ENCODE measurements around the gene JMY.
"Not testable (repeated sequence)": the region's sequence is repeated elsewhere in the genome, so short reads cannot be mapped to it uniquely, and the experiment has no call there.

Gene JMY

DNA sequence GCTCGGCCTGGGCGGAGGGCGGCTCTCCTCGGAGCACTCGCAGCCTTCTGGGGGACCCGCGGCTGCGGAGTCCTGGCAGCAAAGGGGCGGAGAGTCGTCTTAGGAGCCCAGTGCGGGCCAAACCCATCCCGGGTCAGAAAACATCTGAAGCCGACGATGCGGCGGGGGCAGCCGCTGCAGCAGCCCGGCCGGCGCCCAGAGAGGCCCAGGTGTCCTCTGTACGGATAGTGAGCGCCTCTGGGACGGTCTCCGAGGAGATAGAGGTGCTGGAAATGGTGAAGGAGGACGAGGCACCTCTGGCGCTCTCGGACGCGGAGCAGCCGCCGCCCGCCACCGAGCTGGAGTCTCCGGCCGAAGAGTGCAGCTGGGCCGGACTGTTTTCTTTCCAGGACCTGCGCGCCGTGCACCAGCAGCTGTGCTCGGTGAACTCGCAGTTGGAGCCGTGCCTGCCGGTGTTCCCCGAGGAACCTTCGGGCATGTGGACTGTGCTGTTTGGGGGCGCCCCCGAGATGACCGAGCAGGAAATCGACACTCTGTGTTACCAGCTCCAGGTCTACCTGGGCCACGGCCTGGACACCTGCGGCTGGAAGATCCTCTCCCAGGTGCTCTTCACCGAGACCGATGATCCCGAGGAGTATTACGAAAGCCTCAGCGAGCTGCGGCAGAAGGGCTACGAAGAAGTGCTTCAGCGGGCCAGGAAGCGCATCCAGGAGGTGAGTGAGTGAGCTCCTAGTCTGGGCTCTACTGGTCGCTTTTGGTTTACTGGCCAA is 1.2 kb downstream of the JMY start:
- Histone ChIP-seq H3K36me3 (ENCODE audit: control insufficient read depth, insufficient read depth, low read length) (no peaks in the 10 kb centered on the region), H3K4me3 (ENCODE audit: insufficient read depth, low read depth, low read length) (peak overlapping the region; percentile 74), H3K27me3 (ENCODE audit: control insufficient read depth, insufficient read depth, low read length, poor library complexity, severe bottlenecking) (peaks cover 29% of the 10 kb centered on the region), H3K9me3 (ENCODE audit: control insufficient read depth, low read length) (no peaks in the 10 kb centered on the region), H3K4me1 (ENCODE audit: control insufficient read depth, insufficient read depth, low read length) (peaks cover 5% of the 10 kb centered on the region), H3K27ac (ENCODE audit: insufficient read depth, low read depth, low read length, poor library complexity, severe bottlenecking) (no peak overlapping the region)
- 0 to 1% methylated on average over 61 of the region's 61 CpGs for WGBS, 2 experiments

DNA sequence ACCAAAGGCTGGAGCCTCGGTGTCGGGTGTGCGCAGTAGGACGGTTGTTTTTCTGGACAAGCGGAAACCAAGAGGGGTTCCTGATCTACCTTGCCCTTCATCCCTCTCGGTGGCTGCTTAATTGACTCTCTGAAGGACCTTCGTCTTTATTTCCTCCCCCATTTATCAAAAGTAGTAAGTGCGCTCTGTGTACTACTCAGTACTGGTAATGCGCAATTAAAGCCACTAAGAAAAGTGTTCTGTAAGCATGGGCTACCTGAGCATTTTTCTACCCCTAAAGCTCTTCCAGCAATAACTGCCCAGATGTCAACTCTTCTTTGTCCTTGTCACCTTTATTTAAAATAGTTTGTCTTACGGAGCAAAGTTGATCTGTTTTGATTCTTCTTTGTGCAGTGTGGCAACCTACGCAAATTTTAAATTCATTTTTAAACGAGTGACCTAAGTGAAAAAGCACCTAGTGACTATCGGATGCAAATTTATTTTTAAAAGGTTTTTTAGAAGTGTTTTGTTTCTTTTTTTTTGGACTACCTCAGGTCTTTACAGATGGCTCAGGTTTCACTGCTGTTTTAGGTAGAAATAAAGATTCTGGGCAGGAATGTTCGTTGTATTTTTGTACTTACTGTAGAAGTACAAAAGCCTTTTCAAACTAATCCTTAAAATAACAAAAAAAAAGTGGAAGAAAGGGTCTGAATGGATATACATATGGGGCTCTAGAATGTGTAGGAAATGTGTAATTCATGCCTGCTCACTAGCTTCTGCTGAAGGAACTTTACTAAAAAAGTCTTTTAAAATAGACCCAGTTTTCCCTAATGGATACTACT is 2.0 kb downstream of the JMY start:
- 12 to 14% methylated on average over 13 of the region's 14 CpGs for WGBS, 2 experiments

DNA sequence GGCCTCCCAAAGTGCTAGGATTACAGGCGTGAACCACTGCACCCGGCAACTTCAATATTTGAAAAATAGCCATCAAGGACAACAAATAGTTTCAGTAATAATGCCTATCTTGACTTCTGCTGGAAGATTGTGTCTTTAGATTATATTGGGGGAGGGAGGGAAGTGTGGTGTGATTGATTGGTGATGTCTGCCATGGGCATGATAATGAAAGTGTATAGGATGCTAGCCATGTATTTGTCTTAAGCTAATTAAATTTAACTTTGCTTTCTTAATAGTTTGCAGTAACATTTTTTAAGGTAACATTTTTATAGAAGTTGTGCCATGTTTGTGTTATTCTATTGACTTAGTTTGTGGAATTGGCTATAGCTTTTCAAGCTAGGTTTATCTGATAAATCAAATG is 4.6 kb downstream of the JMY start:
- H3K9me3 ChIP-seq (ENCODE audit: control insufficient read depth, low read length) = no peaks in the 10 kb centered on the region
- no peak overlapping the region for H3K4me3 ChIP-seq (ENCODE audit: insufficient read depth, low read depth, low read length)
- 92 to 98% methylated on average over 2 of the region's 2 CpGs for WGBS, 2 experiments
- no peaks in the 10 kb centered on the region for H3K36me3 ChIP-seq (ENCODE audit: control insufficient read depth, insufficient read depth, low read length)
- H3K4me1 ChIP-seq (ENCODE audit: control insufficient read depth, insufficient read depth, low read length) = peaks cover 5% of the 10 kb centered on the region
- no peak overlapping the region for H3K27ac ChIP-seq (ENCODE audit: insufficient read depth, low read depth, low read length, poor library complexity, severe bottlenecking)
- peaks cover 19% of the 10 kb centered on the region for H3K27me3 ChIP-seq (ENCODE audit: control insufficient read depth, insufficient read depth, low read length, poor library complexity, severe bottlenecking)

More for the DNA sequence above, 2.0 kb downstream of the JMY start:
- peaks cover 5% of the 10 kb centered on the region for H3K4me1 ChIP-seq (ENCODE audit: control insufficient read depth, insufficient read depth, low read length)
- no peaks in the 10 kb centered on the region for H3K9me3 ChIP-seq (ENCODE audit: control insufficient read depth, low read length)
- H3K27ac ChIP-seq (ENCODE audit: insufficient read depth, low read depth, low read length, poor library complexity, severe bottlenecking) = no peak overlapping the region
- H3K4me3 ChIP-seq (ENCODE audit: insufficient read depth, low read depth, low read length) = peak overlapping the region; percentile 74
- H3K27me3 ChIP-seq (ENCODE audit: control insufficient read depth, insufficient read depth, low read length, poor library complexity, severe bottlenecking) = peaks cover 29% of the 10 kb centered on the region
- H3K36me3 ChIP-seq (ENCODE audit: control insufficient read depth, insufficient read depth, low read length) = no peaks in the 10 kb centered on the region

DNA sequence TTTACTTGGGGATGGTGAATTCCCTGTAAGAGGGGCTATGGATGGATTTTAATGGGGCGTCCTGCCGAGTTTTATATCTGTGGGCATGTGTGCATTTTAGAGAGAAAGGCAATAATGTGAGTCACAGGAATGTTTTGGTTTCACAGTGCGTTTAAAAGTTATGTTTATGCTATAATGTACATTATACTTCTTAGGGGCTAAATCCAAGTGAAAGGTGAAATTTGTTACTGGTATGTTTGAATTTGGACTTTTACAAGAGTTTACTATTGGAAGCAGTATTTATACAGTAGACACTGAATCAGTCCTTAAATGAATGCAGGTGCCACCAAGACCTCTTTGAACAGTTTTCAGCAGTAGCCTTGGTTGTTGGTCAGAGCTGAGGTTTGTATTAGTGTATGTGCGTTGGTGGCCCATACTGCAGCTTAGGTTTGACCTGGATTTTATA is 5.6 kb downstream of the JMY start:
- Histone ChIP-seq H3K27me3 (ENCODE audit: control insufficient read depth, insufficient read depth, low read length, poor library complexity, severe bottlenecking) (peaks cover 18% of the 10 kb centered on the region), H3K36me3 (ENCODE audit: control insufficient read depth, insufficient read depth, low read length) (no peaks in the 10 kb centered on the region), H3K4me3 (ENCODE audit: insufficient read depth, low read depth, low read length) (no peak overlapping the region), H3K4me1 (ENCODE audit: control insufficient read depth, insufficient read depth, low read length) (peaks cover 5% of the 10 kb centered on the region), H3K27ac (ENCODE audit: insufficient read depth, low read depth, low read length, poor library complexity, severe bottlenecking) (no peak overlapping the region), H3K9me3 (ENCODE audit: control insufficient read depth, low read length) (no peaks in the 10 kb centered on the region)
- 90 to 93% methylated on average over 4 of the region's 4 CpGs for WGBS, 2 experiments

DNA sequence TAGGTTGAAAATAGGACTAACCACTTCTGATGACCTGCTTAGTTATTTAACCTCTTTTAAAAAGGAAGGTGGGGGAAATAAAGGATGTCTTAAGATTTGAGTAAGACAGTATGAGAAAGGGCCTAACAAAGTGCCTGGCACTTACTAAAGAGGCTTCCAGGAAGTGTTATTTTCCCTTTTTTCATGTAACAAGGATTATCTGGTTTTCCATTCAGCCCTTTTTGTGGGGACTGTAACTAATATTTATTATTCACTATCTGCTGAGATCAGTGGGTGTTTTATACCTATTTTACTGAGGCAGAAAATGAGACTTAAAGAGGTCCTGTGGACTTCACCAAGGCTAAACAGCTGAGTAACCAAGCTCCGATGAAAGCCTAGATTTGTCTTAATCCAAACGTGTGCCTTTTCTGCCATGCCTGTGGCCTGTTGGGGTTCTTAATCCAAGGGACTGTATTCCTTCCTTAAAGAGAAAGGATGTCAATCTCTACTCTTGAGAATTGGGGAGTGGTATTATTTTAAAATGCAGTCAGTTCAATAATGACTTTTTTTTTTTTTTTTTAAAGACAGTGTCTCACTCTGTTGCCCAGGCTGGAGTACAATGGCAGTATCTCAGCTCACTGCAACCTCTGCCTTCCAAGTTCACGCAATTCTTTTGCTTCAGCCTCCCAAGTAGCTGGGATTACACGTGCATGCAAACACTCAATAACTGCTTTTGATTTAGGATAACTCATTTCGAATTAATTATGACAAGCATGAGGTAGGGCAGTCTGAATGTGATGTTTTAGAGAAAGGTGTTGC is 6.5 kb downstream of the JMY start:
- 80 to 86% methylated on average over 5 of the region's 5 CpGs for WGBS, 2 experiments
- H3K27me3 ChIP-seq (ENCODE audit: control insufficient read depth, insufficient read depth, low read length, poor library complexity, severe bottlenecking) = peaks cover 10% of the 10 kb centered on the region

DNA sequence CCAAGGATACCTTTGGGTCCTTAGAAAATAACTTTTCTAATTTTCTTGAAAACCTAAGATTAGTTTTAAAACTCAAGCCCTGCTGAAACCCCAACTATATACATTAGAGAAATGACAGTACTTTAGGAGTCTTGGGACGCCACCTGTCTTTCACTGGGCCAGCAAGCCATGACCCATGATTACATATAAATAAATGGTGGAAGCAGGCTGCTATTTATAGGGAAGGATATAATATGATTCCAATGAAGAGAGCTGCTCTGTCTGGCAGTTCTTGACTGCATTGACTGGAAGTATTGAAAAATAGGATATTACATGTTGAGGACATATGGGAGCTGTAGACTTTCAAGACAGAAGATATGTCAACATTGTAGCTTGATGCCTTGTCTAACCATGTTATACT is 7.3 kb downstream of the JMY start:
- Histone ChIP-seq H3K27me3 (ENCODE audit: control insufficient read depth, insufficient read depth, low read length, poor library complexity, severe bottlenecking) (peaks cover 2% of the 10 kb centered on the region), H3K27ac (ENCODE audit: insufficient read depth, low read depth, low read length, poor library complexity, severe bottlenecking) (no peak overlapping the region), H3K4me1 (ENCODE audit: control insufficient read depth, insufficient read depth, low read length) (no peaks in the 10 kb centered on the region), H3K9me3 (ENCODE audit: control insufficient read depth, low read length) (no peaks in the 10 kb centered on the region), H3K4me3 (ENCODE audit: insufficient read depth, low read depth, low read length) (no peak overlapping the region), H3K36me3 (ENCODE audit: control insufficient read depth, insufficient read depth, low read length) (no peaks in the 10 kb centered on the region)
- WGBS, 2 experiments = 82 to 100% methylated on average over 1 of the region's 1 CpG

More for the DNA sequence above, 6.5 kb downstream of the JMY start:
- H3K27ac ChIP-seq (ENCODE audit: insufficient read depth, low read depth, low read length, poor library complexity, severe bottlenecking) = no peak overlapping the region
- H3K9me3 ChIP-seq (ENCODE audit: control insufficient read depth, low read length) = no peaks in the 10 kb centered on the region
- H3K36me3 ChIP-seq (ENCODE audit: control insufficient read depth, insufficient read depth, low read length) = no peaks in the 10 kb centered on the region
- H3K4me1 ChIP-seq (ENCODE audit: control insufficient read depth, insufficient read depth, low read length) = peaks cover 5% of the 10 kb centered on the region
- H3K4me3 ChIP-seq (ENCODE audit: insufficient read depth, low read depth, low read length) = no peak overlapping the region

DNA sequence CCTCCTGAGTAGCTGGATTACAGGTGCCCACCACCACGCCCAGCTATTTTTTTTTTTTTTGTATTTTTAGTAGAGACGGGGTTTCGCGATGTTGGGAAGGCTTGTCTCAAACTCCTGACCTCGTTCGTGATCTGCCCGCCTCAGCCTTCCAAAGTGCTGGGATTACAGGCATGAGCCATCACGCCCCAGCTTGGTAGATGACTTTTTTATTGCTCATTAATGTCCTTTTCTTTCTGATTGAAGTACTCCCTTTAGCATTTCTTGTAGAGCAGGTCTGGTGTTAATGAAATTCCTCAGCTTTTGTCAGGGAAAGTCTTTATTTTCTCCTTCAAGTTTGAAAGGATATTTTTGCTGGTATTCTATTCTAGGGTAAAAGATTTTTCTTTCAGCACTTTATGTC is 18.1 kb downstream of the JMY start:
- not testable (repeated sequence) for H3K36me3 ChIP-seq (ENCODE audit: control insufficient read depth, insufficient read depth, low read length); H3K27me3 ChIP-seq (ENCODE audit: control insufficient read depth, insufficient read depth, low read length, poor library complexity, severe bottlenecking); H3K9me3 ChIP-seq (ENCODE audit: control insufficient read depth, low read length); H3K4me1 ChIP-seq (ENCODE audit: control insufficient read depth, insufficient read depth, low read length); H3K4me3 ChIP-seq (ENCODE audit: insufficient read depth, low read depth, low read length); H3K27ac ChIP-seq (ENCODE audit: insufficient read depth, low read depth, low read length, poor library complexity, severe bottlenecking)
- WGBS, 2 experiments = 88 to 91% methylated on average over 8 of the region's 8 CpGs

DNA sequence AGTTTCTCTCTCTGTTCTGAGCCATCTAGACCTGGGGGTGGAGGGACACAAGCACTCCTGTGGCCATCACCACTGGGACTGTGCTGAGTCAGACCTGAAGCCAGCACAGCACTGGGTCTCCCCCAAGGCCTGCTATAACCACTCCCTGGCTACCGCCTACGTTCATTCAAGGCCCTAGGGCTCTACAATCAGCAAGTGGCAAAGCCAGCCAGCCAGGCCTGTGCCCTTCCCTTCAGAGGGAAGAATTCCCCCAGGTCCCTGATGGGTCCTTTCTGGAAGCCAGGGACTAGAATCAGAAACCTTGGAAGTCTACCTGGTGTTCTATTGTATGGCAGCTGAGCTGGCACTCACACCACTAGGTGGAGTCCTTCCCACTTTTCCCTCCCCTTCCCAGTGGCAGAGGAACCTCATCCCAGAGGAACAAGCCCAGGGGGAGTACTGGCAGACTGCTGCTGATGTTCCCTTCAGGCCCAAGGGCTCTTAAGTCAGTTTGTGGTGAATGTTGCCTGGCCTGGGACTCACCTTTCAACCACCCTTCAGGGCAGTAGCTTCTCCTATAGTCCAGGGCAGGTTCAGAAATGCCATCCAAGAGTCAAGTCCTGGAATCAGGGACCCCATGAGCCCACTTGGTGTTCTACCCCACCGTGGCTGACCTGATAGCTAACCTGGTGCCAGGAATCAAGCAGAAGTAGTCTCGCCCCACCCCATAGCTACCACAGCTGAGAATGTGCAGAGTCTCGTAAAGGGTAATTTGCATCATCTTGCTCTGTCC is 20.0 kb downstream of the JMY start:
- no peaks in the 10 kb centered on the region for H3K9me3 ChIP-seq (ENCODE audit: control insufficient read depth, low read length)
- no peak overlapping the region for H3K4me3 ChIP-seq (ENCODE audit: insufficient read depth, low read depth, low read length)
- no peaks in the 10 kb centered on the region for H3K27me3 ChIP-seq (ENCODE audit: control insufficient read depth, insufficient read depth, low read length, poor library complexity, severe bottlenecking)
- no peaks in the 10 kb centered on the region for H3K36me3 ChIP-seq (ENCODE audit: control insufficient read depth, insufficient read depth, low read length)
- H3K27ac ChIP-seq (ENCODE audit: insufficient read depth, low read depth, low read length, poor library complexity, severe bottlenecking) = no peak overlapping the region
- H3K4me1 ChIP-seq (ENCODE audit: control insufficient read depth, insufficient read depth, low read length) = no peaks in the 10 kb centered on the region
- WGBS, 2 experiments = 86 to 89% methylated on average over 5 of the region's 5 CpGs

DNA sequence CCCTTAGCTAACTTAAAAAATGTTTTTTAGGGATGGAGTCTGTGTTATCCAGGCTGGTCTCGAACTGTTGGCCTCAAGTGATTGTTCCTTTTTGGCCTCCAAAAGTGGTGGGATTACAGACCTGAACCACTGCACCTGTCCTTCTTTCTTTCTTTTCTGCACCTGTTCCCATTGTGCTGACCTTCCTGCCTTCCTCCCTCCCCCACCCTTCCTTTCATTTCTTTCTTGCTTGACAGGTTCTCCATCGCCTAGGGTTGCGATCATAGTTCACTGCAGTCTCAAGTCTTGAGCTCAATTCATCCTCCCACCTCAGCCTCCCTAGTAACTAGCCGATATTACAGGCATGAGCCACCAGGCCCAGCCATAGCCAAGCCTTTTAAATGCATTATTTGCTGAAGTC is 20.6 kb downstream of the JMY start:
- H3K9me3 ChIP-seq (ENCODE audit: control insufficient read depth, low read length) = no peaks in the 10 kb centered on the region
- no peak overlapping the region for H3K27ac ChIP-seq (ENCODE audit: insufficient read depth, low read depth, low read length, poor library complexity, severe bottlenecking)
- no peaks in the 10 kb centered on the region for H3K27me3 ChIP-seq (ENCODE audit: control insufficient read depth, insufficient read depth, low read length, poor library complexity, severe bottlenecking)
- no peaks in the 10 kb centered on the region for H3K4me1 ChIP-seq (ENCODE audit: control insufficient read depth, insufficient read depth, low read length)
- 89 to 90% methylated on average over 4 of the region's 4 CpGs for WGBS, 2 experiments
- no peaks in the 10 kb centered on the region for H3K36me3 ChIP-seq (ENCODE audit: control insufficient read depth, insufficient read depth, low read length)
- no peak overlapping the region for H3K4me3 ChIP-seq (ENCODE audit: insufficient read depth, low read depth, low read length)
